GM12891 (cell line): ENCODE data around the gene MFNG.

Experiments used
- PAX5 ChIP-seq: IDR thresholded peaks from 2 replicates; pipeline ENCODE4 v1.6.1; 2011; ENCODE audit warnings: low read length, moderate library complexity, mild to moderate bottlenecking; ENCODE audit not compliant: insufficient read depth, severe bottlenecking
- POLR2A ChIP-seq: IDR thresholded peaks from 2 replicates; pipeline ENCODE4 v1.6.1; 2011; ENCODE audit warnings: low read depth, low read length, control low read depth
- POLR2AphosphoS5 ChIP-seq: IDR thresholded peaks from 2 replicates; pipeline ENCODE4 v1.6.1; 2011; ENCODE audit warnings: low read depth, low read length, control low read depth
- POU2F2 ChIP-seq: IDR thresholded peaks from 2 replicates; pipeline ENCODE4 v1.6.1; 2011; ENCODE audit warnings: low read depth, mild to moderate bottlenecking, control low read depth, low read length, moderate library complexity
- SPI1 ChIP-seq: IDR thresholded peaks from 2 replicates; pipeline ENCODE4 v1.6.1; 2011; ENCODE audit warnings: low read depth, low read length, control low read depth
- TAF1 ChIP-seq: IDR thresholded peaks from 2 replicates; pipeline ENCODE4 v1.6.1; 2011; ENCODE audit warnings: low read depth, low read length, control low read depth

DNA sequence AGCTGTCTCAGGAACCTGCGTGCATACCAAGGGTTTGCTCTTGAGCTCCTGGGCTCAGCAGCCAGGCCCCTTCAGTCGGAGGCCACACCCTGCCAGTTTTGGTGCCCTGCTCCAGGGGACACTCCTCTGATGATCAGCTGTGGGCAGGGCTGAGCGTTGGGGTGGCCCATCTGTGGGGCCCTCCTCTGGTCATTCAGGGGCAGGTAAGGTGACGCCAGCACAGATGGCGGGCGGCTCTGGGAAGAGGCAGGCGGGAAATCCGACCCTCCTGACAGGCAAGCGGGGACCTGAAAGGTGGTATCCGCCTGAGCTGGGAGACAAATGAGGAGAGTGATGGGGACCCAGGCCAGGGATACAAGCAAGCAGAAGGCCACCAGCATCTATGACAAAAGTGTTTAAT lies 3.8 kb upstream of the MFNG start:
- TF ChIP-seq POLR2A (no peak), POLR2AphosphoS5 (no peak), TAF1 (no peak), SPI1 (no peak), PAX5 (no peak), POU2F2 (no peak)
